Choroid plexus epithelial cell (primary cell): Measurements from ENCODE around the gene TRIM45.
"Not testable (repeated sequence)": the region's sequence is repeated elsewhere in the genome, so short reads cannot be mapped to it uniquely, and the experiment has no call there.

Source experiments
- DNase-seq: peaks from one replicate; pipeline ENCODE4 v3.0.0-alpha.2; 2010; ENCODE audit warnings: low read depth
- H3K4me3 ChIP-seq: 2 replicates; pipeline ENCODE4 v1.5.1; 2011; ENCODE audit warnings: low read depth, mild to moderate bottlenecking, control low read depth, low read length, moderate library complexity
- TF ChIP-seq, protein P1 (sequence below): conservative IDR thresholded peaks from 2 replicates; pipeline ENCODE4 v1.5.1; 2011; ENCODE audit warnings: low read depth, mild to moderate bottlenecking, control low read depth, inconsistent platforms, low read length, moderate library complexity

TRIM45 gene

GRCh38 chr1:117104986-117105385 lies 16.6 kb downstream of the TRIM45 start:
- TF ChIP-seq, protein P1, sequence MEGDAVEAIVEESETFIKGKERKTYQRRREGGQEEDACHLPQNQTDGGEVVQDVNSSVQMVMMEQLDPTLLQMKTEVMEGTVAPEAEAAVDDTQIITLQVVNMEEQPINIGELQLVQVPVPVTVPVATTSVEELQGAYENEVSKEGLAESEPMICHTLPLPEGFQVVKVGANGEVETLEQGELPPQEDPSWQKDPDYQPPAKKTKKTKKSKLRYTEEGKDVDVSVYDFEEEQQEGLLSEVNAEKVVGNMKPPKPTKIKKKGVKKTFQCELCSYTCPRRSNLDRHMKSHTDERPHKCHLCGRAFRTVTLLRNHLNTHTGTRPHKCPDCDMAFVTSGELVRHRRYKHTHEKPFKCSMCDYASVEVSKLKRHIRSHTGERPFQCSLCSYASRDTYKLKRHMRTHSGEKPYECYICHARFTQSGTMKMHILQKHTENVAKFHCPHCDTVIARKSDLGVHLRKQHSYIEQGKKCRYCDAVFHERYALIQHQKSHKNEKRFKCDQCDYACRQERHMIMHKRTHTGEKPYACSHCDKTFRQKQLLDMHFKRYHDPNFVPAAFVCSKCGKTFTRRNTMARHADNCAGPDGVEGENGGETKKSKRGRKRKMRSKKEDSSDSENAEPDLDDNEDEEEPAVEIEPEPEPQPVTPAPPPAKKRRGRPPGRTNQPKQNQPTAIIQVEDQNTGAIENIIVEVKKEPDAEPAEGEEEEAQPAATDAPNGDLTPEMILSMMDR: no peak
- DNase-seq: peak; percentile 27
- no peak overlapping the region for H3K4me3 ChIP-seq

DNA sequence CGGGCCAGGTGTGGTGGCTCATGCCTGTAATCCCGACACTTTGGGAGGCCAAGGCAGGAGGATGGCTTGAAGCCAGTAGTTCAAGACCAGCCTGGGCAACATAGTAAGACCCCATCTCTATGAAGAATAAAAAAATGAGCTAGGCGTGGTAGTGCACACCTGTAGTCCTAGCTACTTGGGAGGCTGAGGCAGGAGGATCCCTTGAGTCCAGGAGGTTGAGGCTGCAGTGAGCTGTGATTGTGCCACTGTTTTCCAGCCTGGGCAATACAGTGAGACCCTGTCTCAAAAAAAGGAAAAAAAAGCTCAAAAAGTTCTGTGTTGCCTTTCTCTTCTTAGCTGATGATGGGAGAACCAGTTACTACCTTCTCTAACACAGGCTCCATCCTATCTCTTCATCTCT lies 19.7 kb downstream of the TRIM45 start:
- DNase-seq, H3K4me3 ChIP-seq: not testable (repeated sequence)

- no peak overlapping the region for H3K4me3 ChIP-seq
- no peak for DNase-seq
- TF ChIP-seq, protein P1: no peak
Observed at GRCh38 chr1:117101334-117101733, 20.2 kb downstream of the TRIM45 start.

GRCh38 chr1:117098287-117098890 lies 23.2 kb downstream of the TRIM45 start:
- H3K4me3 ChIP-seq: no peak overlapping the region
- TF ChIP-seq, protein P1: no peak
- peak; percentile 56 for DNase-seq

- TF ChIP-seq, protein P1: no peak
- no peak overlapping the region for H3K4me3 ChIP-seq
- peak; percentile 75 for DNase-seq
Observed at GRCh38 chr1:117097443-117097842, 24.1 kb downstream of the TRIM45 start.

- peak; percentile 57 for DNase-seq
- TF ChIP-seq, protein P1: no peak
- no peak overlapping the region for H3K4me3 ChIP-seq
Observed at GRCh38 chr1:117096951-117097408, 24.6 kb downstream of the TRIM45 start.

DNA sequence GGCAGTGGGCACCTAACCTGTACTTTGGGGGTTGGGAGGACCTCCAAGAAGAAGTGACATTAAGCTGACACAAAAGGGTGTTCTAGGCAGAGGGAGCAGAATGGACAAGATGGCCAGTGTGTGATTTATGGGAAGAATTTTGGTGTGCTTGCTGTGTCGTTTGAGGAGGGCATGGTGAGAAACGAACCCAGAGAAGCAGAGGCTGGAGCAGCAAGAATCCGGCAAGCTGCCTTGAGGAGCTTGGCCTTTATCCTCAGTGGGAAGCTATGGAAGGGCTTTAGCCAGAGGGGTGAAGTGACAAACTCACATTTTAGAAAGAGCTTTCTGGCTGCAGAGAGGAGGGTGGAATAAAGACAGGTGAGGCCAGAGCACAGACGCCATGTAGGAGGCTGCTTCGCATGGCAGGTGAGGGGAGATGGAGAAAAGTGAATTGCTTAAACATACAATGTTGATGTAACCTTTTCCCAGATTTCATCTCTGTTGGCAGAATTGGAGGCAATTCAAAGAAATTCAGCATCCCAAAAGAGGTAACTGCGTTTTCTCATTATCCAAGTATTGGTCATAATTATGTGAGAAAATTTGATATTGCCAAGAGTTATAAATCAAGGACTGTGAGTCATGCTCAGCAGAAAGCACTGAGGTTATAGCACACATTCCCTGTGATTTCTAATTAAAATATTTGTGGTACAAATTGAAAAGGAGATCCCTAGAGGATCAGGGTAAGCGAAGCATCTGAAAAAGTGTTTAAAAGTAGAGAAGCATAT lies 26.5 kb downstream of the TRIM45 start:
- TF ChIP-seq, protein P1: no peak
- no peak overlapping the region for H3K4me3 ChIP-seq
- no peak for DNase-seq
